ENCODE measurements around the gene CTRL.

GRCh38 chr16:67923414-67924116 lies 8.1 kb downstream of the CTRL start:
- no peak for TF ChIP-seq CTCF (IDR thresholded peaks at IDR 0.05)
- TF ChIP-seq POLR2AphosphoS5 (IDR thresholded peaks at IDR 0.05; ENCODE audit: low read depth, low read length) = no peak
- no peak for TF ChIP-seq TCF7L2 (IDR thresholded peaks at IDR 0.05; ENCODE audit: low read depth, low read length)
- TF ChIP-seq SIN3A (IDR thresholded peaks at IDR 0.05; ENCODE audit: borderline replicate concordance, insufficient read depth, low read depth, low read length) = no peak
- no peak for TF ChIP-seq REST (IDR thresholded peaks at IDR 0.05; ENCODE audit: insufficient read depth in 1 of 2, low read depth in 2 of 2, low read length in 1 of 2)
